DOHH2 (cell line): Measurements from ENCODE around the gene ASXL1.
A peak's percentile ranks its signal among the peaks of the same experiment; 100 is the strongest.

ENCODE experiments used
- H3F3A ChIP-seq: fragments of 200-600 bp; sonication (generic), shearing (Covaris generic); 2 replicates; pipeline ENCODE4 v1.6.0; 2016; ENCODE audit warnings: antibody characterized with exemption, mild to moderate bottlenecking; ENCODE audit not compliant: control insufficient read depth, insufficient read depth
- H3K27ac ChIP-seq: fragments of 200-600 bp; sonication (generic); 2 replicates; pipeline ENCODE4 v1.5.1; 2014; ENCODE audit warnings: low read depth, mild to moderate bottlenecking, low read length, moderate library complexity
- H3K27me3 ChIP-seq: fragments of 200-600 bp; sonication (generic); 2 replicates; pipeline ENCODE4 v1.6.1; 2014; ENCODE audit warnings: mild to moderate bottlenecking, low read length, mixed read lengths; ENCODE audit not compliant: control insufficient read depth
- H3K36me3 ChIP-seq: fragments of 200-600 bp; sonication (generic); 2 replicates; pipeline ENCODE4 v1.6.1; 2014; ENCODE audit warnings: mild to moderate bottlenecking, low read length, moderate library complexity, mixed read lengths; ENCODE audit not compliant: control insufficient read depth
- H3K4me1 ChIP-seq: fragments of 200-600 bp; sonication (generic); 2 replicates; pipeline ENCODE4 v1.6.1; 2014; ENCODE audit warnings: mild to moderate bottlenecking, low read length, mixed read lengths; ENCODE audit not compliant: control insufficient read depth
- H3K4me2 ChIP-seq: fragments of 200-600 bp; sonication (generic); 2 replicates; pipeline ENCODE4 v1.6.0; 2014; ENCODE audit warnings: mild to moderate bottlenecking, low read length, moderate library complexity
- H3K4me3 ChIP-seq: fragments of 200-600 bp; sonication (generic); 2 replicates; pipeline ENCODE4 v1.5.1; 2014; ENCODE audit warnings: mild to moderate bottlenecking, low read length, mixed read lengths
- H3K79me2 ChIP-seq: fragments of 200-600 bp; sonication (generic); 2 replicates; pipeline ENCODE4 v1.6.1; 2014; ENCODE audit warnings: mild to moderate bottlenecking, low read length, mixed read lengths; ENCODE audit not compliant: control insufficient read depth
- H3K9me2 ChIP-seq: fragments of 200-600 bp; sonication (generic); replicated peaks from 2 replicates; pipeline ENCODE4 v1.6.1; 2014; ENCODE audit warnings: mild to moderate bottlenecking, low read length, mixed read lengths; ENCODE audit not compliant: control insufficient read depth
- H3K9me3 ChIP-seq: fragments of 200-600 bp; sonication (generic); 2 replicates; pipeline ENCODE4 v1.6.1; 2014; ENCODE audit warnings: antibody characterized with exemption, low read length, mixed read lengths; ENCODE audit not compliant: control insufficient read depth, insufficient read depth
- H4K20me1 ChIP-seq: fragments of 200-600 bp; sonication (generic); 2 replicates; pipeline ENCODE4 v1.6.0; 2014; ENCODE audit warnings: low read depth, mild to moderate bottlenecking, antibody characterized with exemption, low read length, moderate library complexity; ENCODE audit not compliant: control insufficient read depth, insufficient read depth
- CTCF ChIP-seq: fragments of 200-600 bp; sonication (generic); IDR thresholded peaks from one replicate; pipeline ENCODE4 v1.5.1; 2014; ENCODE audit warnings: antibody characterized with exemption, mild to moderate bottlenecking, low read depth, low read length; ENCODE audit not compliant: poor library complexity, severe bottlenecking
- EZH2phosphoT487 ChIP-seq: fragments of 200-600 bp; sonication (generic); IDR thresholded peaks from 2 replicates; pipeline ENCODE4 v1.6.1; 2017; ENCODE audit warnings: borderline replicate concordance, mild to moderate bottlenecking, antibody characterized with exemption, low read length, moderate library complexity, mixed read lengths

Gene ASXL1

GRCh38 chr20:32474717-32474966 lies 116.5 kb downstream of the ASXL1 start:
- H3K4me1 ChIP-seq = peaks cover 22% of the 10 kb centered on the region
- H3K27me3 ChIP-seq = no peaks in the 10 kb centered on the region
- no peaks in the 10 kb centered on the region for H3K9me2 ChIP-seq
- H3F3A ChIP-seq = no peaks in the 10 kb centered on the region
- no peaks in the 10 kb centered on the region for H3K36me3 ChIP-seq
- no peaks in the 10 kb centered on the region for H3K9me3 ChIP-seq
- no peaks in the 10 kb centered on the region; the same call in 1 of the 2 replicates for H4K20me1 ChIP-seq
- no peak overlapping the region for H3K4me3 ChIP-seq
- no peaks in the 10 kb centered on the region for H3K79me2 ChIP-seq
- TF ChIP-seq CTCF = no peak
- TF ChIP-seq EZH2phosphoT487 = no peak
- H3K4me2 ChIP-seq = no peak overlapping the region
- H3K27ac ChIP-seq = no peak overlapping the region

- H3K27me3 ChIP-seq = no peaks in the 10 kb centered on the region
- peaks cover 17% of the 10 kb centered on the region for H3K4me1 ChIP-seq
- H4K20me1 ChIP-seq = no peaks in the 10 kb centered on the region; the same call in 1 of the 2 replicates
- no peak overlapping the region for H3K27ac ChIP-seq
- H3K4me2 ChIP-seq = peak overlapping the region; percentile 22
- TF ChIP-seq CTCF = no peak
- no peak for TF ChIP-seq EZH2phosphoT487
- H3K4me3 ChIP-seq = no peak overlapping the region
- H3K9me3 ChIP-seq = no peaks in the 10 kb centered on the region
- no peaks in the 10 kb centered on the region for H3K36me3 ChIP-seq
- H3F3A ChIP-seq = no peaks in the 10 kb centered on the region
- no peaks in the 10 kb centered on the region for H3K9me2 ChIP-seq
- no peaks in the 10 kb centered on the region for H3K79me2 ChIP-seq
Observed at GRCh38 chr20:32474967-32475811, 117.1 kb downstream of the ASXL1 start.

- no peak overlapping the region for H3K4me2 ChIP-seq
- H4K20me1 ChIP-seq = no peaks in the 10 kb centered on the region; the same call in 1 of the 2 replicates
- H3K79me2 ChIP-seq = no peaks in the 10 kb centered on the region
Observed at GRCh38 chr20:32476684-32477593, 118.8 kb downstream of the ASXL1 start.

More at GRCh38 chr20:32476684-32477593, 118.8 kb downstream of the ASXL1 start:
- peaks cover under 1% of the 10 kb centered on the region for H3K27me3 ChIP-seq
- H3K9me3 ChIP-seq = no peaks in the 10 kb centered on the region
- H3F3A ChIP-seq = peaks cover 1% of the 10 kb centered on the region; the same call in 1 of the 2 replicates
- H3K4me3 ChIP-seq = no peak overlapping the region
- H3K4me1 ChIP-seq = peaks cover 12% of the 10 kb centered on the region
- no peak for TF ChIP-seq EZH2phosphoT487
- TF ChIP-seq CTCF = no peak
- H3K36me3 ChIP-seq = no peaks in the 10 kb centered on the region
- H3K27ac ChIP-seq = no peak overlapping the region
- H3K9me2 ChIP-seq = no peaks in the 10 kb centered on the region
